Pancreas (tissue), 10 donors: ENCODE data around the gene C16orf78. TPM values are rescaled to one million over a fixed set of nuclear protein-coding genes. Genes with fewer than 3 reads are reported as not detected.

ENCODE experiments used
- ATAC-seq, 4 donors: fragments of 200-7000 bp; cut with Tn5 transposase; one replicate each; pipeline versions ENCODE4 v1.8.0 to v1.9.1; 2020; ENCODE audit warnings: mild to moderate bottlenecking in 4 of 4, moderate library complexity in 4 of 4
- DNase-seq, 6 donors: peaks; one replicate each; pipeline ENCODE4 v3.0.0-alpha.2; 2020
- FAIRE-seq: peaks from 2 replicates; lab custom pipeline; 2012; peaks lifted over from hg19 to GRCh38; lab: Jason Lieb, UNC
- H3K27ac ChIP-seq, 4 donors: fragments of 200-600 bp; sonication (generic); 1 replicate in 3 of 4; 2 replicates in 1 of 4; pipeline versions ENCODE4 v1.5.0 to v1.8.0; 2020
- H3K27me3 ChIP-seq, 4 donors: fragments of 200-600 bp; one replicate each; pipeline ENCODE4 v1.8.0; 2021
- H3K36me3 ChIP-seq, 3 donors: fragments of 200-600 bp; sonication (generic) in 1 of 3; one replicate each; pipeline versions ENCODE4 v1.5.0 to v1.8.0; 2020 to 2021
- H3K4me1 ChIP-seq, 3 donors: fragments of 200-600 bp; one replicate each; pipeline ENCODE4 v1.8.0; 2021
- H3K4me3 ChIP-seq, 4 donors: fragments of 200-600 bp; sonication (generic) in 2 of 4; one replicate each; pipeline versions ENCODE4 v1.5.0 to v1.8.0; 2020 to 2021
- H3K9me3 ChIP-seq, 4 donors: fragments of 200-600 bp; one replicate each; pipeline ENCODE4 v1.8.0; 2021
- CTCF ChIP-seq, 4 donors: fragments of 200-600 bp; sonication (generic) in 3 of 4; IDR thresholded peaks; one replicate each; pipeline versions ENCODE4 v1.5.0 to v1.8.0; 2021; ENCODE audit warnings: antibody characterized with exemption in 4 of 4
- WGBS, 2 donors: extraction: QIAGEN DNeasy Blood & Tissue Kit; methylation state at CpG; one replicate each; pipeline ENCODE4 v1.1.7; 2013; 5-methylcytosine and 5-hydroxymethylcytosine counted together
- intact Hi-C, 3 donors: fragments of 100-400 bp; cut with DNase I; formaldehyde crosslinking; loops; one replicate each; pipeline versions ENCODE4 v1.11.1 to v1.14.2; 2022
- polyA plus RNA-seq, 2 donors: library from polyadenylated mRNA; stranded (reverse); fragments of 200-250 nt; gene quantifications; one replicate each; pipeline ENCODE4 v1.2.3, GENCODE V29; 2013
- total RNA-seq, 6 donors: library from RNA; stranded (reverse); fragmentation: NEBNext Ultra II Directional in 4 of 6; extraction: Animal tissue kit (Norgen Biotek cat#: 25700) in 4 of 6; gene quantifications; one replicate each; pipeline versions ENCODE4 v1.2.1 to v1.2.4, GENCODE V29; 2021 to 2023
- donor health status: healthy with polysubstance abuse.
- donor health status: DM: no; HTN: no; CAD: no; lungs with moderate emphysema.
- donor health status: DM: no; HTN: no; CAD: no.
- donor health status: control.
- donor health status: control.
- donor health status: Bipolar disorder and iron deficiency.
- donor health status: DM: yes; HTN: yes; CAD: no.
- donor health status: DM: no; HTN: no; CAD: no.
- donor health status: DM: no; HTN: no; CAD: no.
- donor health status: DM: yes; HTN: yes; CAD: no.

C16orf78 gene
- total and polyA plus RNA-seq, 8 donors: not detected

GRCh38 chr16:49366669-49367068, 6.9 kb upstream of the C16orf78 start:
- H3K9me3 ChIP-seq: no peaks in the 10 kb centered on the region
- H3K36me3 ChIP-seq: no peaks in the 10 kb centered on the region
- FAIRE-seq: no peak
- no peak overlapping the region for H3K27ac ChIP-seq
- 45 to 57% methylated on average over 3 of the region's 3 CpGs for WGBS, 2 donors
- no peaks in the 10 kb centered on the region for H3K4me1 ChIP-seq
- no peak overlapping the region for H3K4me3 ChIP-seq
- ATAC-seq: no peak
- H3K27me3 ChIP-seq: no peaks in the 10 kb centered on the region
- no peak for TF ChIP-seq CTCF (IDR thresholded peaks at IDR 0.05)
- DNase-seq: no peak
- intact Hi-C loops: no loop called here

DNA sequence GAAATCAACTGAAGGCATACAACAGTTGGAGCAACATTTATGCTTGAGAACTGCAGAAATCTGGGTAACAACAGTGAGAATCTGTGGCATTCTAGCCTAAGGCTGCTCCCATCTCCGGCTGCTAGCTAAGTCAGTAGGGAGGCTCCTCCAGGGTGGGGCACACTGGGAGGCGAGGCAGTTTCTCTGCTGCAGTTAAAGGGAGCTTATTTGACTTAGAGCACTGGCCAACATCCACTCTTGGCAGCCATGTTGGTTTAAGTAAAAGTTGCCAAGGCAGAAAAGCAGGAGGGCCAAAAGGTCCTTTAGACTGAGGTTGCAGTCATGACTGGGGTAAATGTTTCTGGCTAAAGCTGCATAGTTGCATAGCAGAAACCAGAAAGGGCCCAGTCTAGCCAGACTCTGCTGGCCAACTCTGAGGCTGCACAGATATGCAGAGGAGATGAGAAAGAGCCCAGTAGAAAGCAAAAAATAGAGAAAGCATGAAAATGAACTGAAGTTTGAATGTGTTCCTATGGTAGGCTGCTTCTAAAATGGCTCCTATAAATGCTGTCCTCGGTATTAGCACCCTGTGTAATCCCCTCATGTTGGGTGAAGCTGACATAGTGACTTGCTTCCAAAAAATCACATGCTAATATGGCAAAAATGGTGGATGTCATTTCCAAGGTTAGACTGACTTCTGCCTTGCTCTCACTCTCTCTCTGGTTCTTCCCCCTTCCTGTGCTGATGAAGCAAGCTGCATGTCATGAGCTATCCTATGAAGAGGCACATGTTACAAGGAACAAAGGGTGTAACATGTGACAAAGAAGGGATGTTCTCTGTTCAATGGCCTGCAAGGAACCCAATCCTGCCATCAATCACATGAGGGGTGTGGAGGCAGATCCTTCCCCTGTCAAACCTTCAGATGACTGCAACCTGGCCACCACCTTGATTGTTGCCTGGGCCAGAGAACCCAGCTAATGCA, 3.7 kb upstream of the C16orf78 start:
- Histone ChIP-seq H3K36me3 (no peaks in the 10 kb centered on the region), H3K9me3 (no peaks in the 10 kb centered on the region), H3K27me3 (no peaks in the 10 kb centered on the region), H3K4me3 (no peak overlapping the region), H3K27ac (no peak overlapping the region), H3K4me1 (no peaks in the 10 kb centered on the region)
- 67 to 68% methylated on average over 3 of the region's 3 CpGs for WGBS, 2 donors
- FAIRE-seq (no peak), DNase-seq (no peak), ATAC-seq (peak in 1 of 4 donors; percentile 35)
- no peak for TF ChIP-seq CTCF (IDR thresholded peaks at IDR 0.05)
- intact Hi-C loops: no loop called here

- no peaks in the 10 kb centered on the region for H3K9me3 ChIP-seq
- H3K4me1 ChIP-seq: no peaks in the 10 kb centered on the region
- H3K36me3 ChIP-seq: no peaks in the 10 kb centered on the region
- TF ChIP-seq CTCF (IDR thresholded peaks at IDR 0.05): no peak
- intact Hi-C loops: no loop called here
- H3K27ac ChIP-seq: no peak overlapping the region
- 77 to 86% methylated on average over 4 of the region's 4 CpGs for WGBS, 2 donors
- no peak for ATAC-seq
- FAIRE-seq: no peak
- H3K27me3 ChIP-seq: no peaks in the 10 kb centered on the region
- no peak overlapping the region for H3K4me3 ChIP-seq
- DNase-seq: no peak
Measured at GRCh38 chr16:49376206-49376605, 2.6 kb downstream of the C16orf78 start.

DNA sequence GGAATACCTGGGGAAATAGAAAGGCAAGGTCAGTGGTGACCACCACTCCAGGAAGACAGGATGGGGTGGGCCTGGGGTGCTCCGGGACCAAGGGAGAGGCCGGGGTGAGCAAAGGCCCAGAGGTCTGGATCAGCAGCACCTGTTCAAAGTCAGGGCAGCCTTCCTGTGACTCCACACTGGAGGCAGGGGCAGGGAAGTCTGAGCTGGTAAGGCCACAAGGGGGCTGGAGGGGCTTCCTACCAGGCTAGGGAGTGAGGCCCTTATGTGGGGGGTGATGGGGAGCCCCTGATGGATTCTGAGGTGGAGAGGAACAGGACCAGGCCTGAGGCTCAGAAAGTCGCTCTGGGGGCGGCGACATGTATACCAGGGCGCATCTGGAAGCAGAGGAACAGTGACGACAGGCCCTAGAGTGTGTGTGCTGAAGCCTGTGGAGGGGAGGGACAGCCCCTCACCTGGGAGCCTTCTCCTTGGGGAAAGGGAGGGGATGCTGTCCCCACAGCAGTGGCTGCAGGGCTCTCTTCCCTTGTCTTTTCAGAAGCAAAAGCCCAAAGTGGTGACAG, 3.7 kb downstream of the C16orf78 start:
- Histone ChIP-seq H3K27ac (no peak overlapping the region), H3K9me3 (no peaks in the 10 kb centered on the region), H3K4me3 (no peak overlapping the region), H3K36me3 (no peaks in the 10 kb centered on the region), H3K4me1 (no peaks in the 10 kb centered on the region), H3K27me3 (no peaks in the 10 kb centered on the region)
- DNase-seq: no peak
- intact Hi-C loops: no loop called here
- ATAC-seq: no peak
- FAIRE-seq: no peak
- TF ChIP-seq CTCF (IDR thresholded peaks at IDR 0.05): no peak
- 68 to 74% methylated on average over 7 of the region's 7 CpGs for WGBS, 2 donors

- Histone ChIP-seq H3K4me1 (no peaks in the 10 kb centered on the region), H3K36me3 (no peaks in the 10 kb centered on the region), H3K9me3 (no peaks in the 10 kb centered on the region), H3K27me3 (no peaks in the 10 kb centered on the region), H3K4me3 (no peak overlapping the region), H3K27ac (no peak overlapping the region)
- TF ChIP-seq CTCF (IDR thresholded peaks at IDR 0.05): no peak
- ATAC-seq (no peak), FAIRE-seq (no peak), DNase-seq (no peak)
- 63 to 71% methylated on average over 11 of the region's 11 CpGs for WGBS, 2 donors
- intact Hi-C loops: no loop called here
Measured at GRCh38 chr16:49378238-49378637, 4.6 kb downstream of the C16orf78 start.
